ENCODE measurements around the gene PHACTR2.

Gene PHACTR2

DNA sequence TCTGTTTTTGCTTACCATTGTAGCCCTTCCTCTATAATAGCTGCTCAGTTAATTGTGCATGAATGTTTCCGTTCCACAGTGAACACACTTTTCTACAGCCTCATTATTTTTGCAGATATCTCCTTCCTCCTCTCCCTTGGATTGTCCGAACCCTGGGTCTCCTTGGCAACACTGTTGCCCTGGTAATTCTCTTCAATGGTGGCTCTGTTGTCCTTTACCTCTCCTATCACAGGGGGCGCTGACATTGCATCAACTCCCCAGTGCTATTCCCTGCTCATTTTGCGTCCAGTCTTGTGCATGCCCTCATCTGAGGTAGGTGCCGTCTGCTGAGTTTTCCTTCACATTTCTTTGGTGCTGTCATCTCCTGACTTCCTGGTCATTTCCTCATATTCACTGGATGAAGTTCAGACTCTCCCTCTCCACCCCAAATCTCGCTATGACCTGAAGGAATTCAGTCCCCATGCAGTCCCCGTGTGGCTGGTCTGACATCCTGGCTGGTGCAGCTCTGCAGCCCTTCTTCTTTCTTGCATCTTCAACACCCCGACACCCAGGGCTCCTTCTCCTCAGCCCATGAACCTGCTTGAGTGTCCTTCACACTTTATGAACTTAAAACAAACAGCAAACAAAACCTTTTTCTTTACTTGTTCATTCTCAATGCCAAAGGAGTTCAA lies 21.1 kb downstream of the PHACTR2 start:
- Mint-ChIP-seq H3K27me3 (no peaks in the 10 kb centered on the region), H3K9me3 (no peaks in the 10 kb centered on the region), H3K4me3 (no peak overlapping the region), H3K4me1 (peaks cover 4% of the 10 kb centered on the region), H3K27ac (no peak overlapping the region), H3K36me3 (no peaks in the 10 kb centered on the region)
- CTCF ChIA-PET, result interaction anchor here (0.5 kb wide), 1 partner anchor 240 kb away, joined by 3 read pairs; no protein-coding TSS in a partner anchor
- DNase-seq, result no peak

DNA sequence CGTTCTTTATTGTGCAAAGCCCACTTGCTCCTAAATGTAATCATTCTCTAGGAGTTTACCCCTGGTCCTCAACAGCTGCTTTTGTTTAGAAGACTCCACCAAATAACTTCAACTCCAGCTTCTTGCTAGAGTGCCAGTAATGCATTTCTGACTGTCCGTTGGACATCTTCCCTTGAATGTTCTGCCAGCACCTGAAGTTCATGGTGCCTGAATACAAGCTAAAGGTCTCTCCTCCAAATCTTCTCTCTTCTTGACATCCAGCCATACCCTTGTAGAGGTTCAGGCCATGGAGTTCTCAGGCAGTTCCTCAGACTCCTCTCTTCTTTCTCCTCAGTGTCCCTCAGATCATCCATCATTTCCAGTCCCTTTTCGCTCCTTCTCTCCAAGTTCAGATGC lies 21.7 kb downstream of the PHACTR2 start:
- Mint-ChIP-seq H3K4me1 (peaks cover 4% of the 10 kb centered on the region), H3K27me3 (no peaks in the 10 kb centered on the region), H3K4me3 (no peak overlapping the region), H3K27ac (no peak overlapping the region), H3K36me3 (no peaks in the 10 kb centered on the region), H3K9me3 (no peaks in the 10 kb centered on the region)
- CTCF ChIA-PET, result no interaction called here
- no peak for DNase-seq

GRCh38 chr6:143700684-143701348 lies 23.1 kb downstream of the PHACTR2 start:
- Mint-ChIP-seq H3K27ac (no peak overlapping the region), H3K36me3 (no peaks in the 10 kb centered on the region), H3K4me1 (no peaks in the 10 kb centered on the region), H3K4me3 (no peak overlapping the region), H3K9me3 (peaks cover 2% of the 10 kb centered on the region), H3K27me3 (no peaks in the 10 kb centered on the region)
- CTCF ChIA-PET, result no interaction called here
- no peak for DNase-seq

GRCh38 chr6:143701349-143702234 lies 23.8 kb downstream of the PHACTR2 start:
- H3K27me3 Mint-ChIP-seq, result no peaks in the 10 kb centered on the region

DNA sequence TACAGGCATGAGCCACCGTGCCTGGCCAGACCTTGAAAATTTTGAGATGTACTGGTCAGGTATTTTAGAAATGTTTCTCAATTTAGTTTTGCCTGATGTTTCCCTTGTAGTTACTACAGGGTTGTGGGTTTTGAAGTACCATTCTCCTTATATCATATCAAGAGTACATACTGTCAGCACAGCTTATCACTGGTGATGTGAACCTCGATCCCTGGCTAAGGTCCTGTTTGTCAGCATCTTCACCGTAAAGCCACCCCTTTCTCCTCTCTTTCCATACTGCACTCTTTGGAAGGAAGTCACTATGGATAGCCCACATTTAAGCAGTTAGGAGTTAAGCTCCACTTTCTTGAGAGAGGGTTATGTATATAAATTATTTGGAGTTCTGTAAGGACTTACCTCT lies 27.8 kb downstream of the PHACTR2 start:
- H3K4me1 Mint-ChIP-seq, result no peaks in the 10 kb centered on the region
- no peaks in the 10 kb centered on the region for H3K27me3 Mint-ChIP-seq
- H3K27ac Mint-ChIP-seq, result no peak overlapping the region
- no peak for DNase-seq
- CTCF ChIA-PET, result no interaction called here
- H3K4me3 Mint-ChIP-seq, result no peak overlapping the region
- H3K36me3 Mint-ChIP-seq, result no peaks in the 10 kb centered on the region
- H3K9me3 Mint-ChIP-seq, result peaks cover 2% of the 10 kb centered on the region

More at GRCh38 chr6:143701349-143702234, 23.8 kb downstream of the PHACTR2 start:
- H3K36me3 Mint-ChIP-seq, result no peaks in the 10 kb centered on the region
- no peaks in the 10 kb centered on the region for H3K4me1 Mint-ChIP-seq
- H3K27ac Mint-ChIP-seq, result no peak overlapping the region
- H3K9me3 Mint-ChIP-seq, result peaks cover 2% of the 10 kb centered on the region
- DNase-seq, result no peak
- CTCF ChIA-PET, result no interaction called here
- no peak overlapping the region for H3K4me3 Mint-ChIP-seq

DNA sequence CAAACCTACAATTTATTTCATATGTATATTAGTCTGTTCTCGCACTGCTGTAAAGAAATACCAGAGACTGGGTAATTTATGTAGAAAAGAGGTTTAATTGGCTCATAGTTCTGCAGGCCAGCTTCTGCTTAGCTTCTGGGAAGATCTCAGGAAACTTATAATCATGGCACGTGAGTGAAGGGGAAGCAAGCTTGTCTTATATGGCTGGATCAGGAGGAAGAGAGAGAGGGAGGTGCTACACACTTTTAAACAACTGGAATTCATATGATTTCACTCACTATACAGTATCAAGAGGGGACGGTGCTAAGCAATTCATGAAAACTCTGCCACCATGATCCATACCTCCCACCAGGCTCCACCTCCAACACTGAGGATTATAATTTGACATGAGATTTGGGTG lies 29.9 kb downstream of the PHACTR2 start:
- CTCF ChIA-PET, result no interaction called here

GRCh38 chr6:143708889-143709288 lies 31.1 kb downstream of the PHACTR2 start:
- H3K4me1 Mint-ChIP-seq, result no peaks in the 10 kb centered on the region
- CTCF ChIA-PET, result no interaction called here
- peaks cover 3% of the 10 kb centered on the region for H3K36me3 Mint-ChIP-seq
- H3K4me3 Mint-ChIP-seq, result no peak overlapping the region
- H3K27ac Mint-ChIP-seq, result no peak overlapping the region
- peaks cover 2% of the 10 kb centered on the region for H3K9me3 Mint-ChIP-seq
- no peaks in the 10 kb centered on the region for H3K27me3 Mint-ChIP-seq
- no peak for DNase-seq

More for the DNA sequence above, 29.9 kb downstream of the PHACTR2 start:
- Mint-ChIP-seq H3K9me3 (peaks cover 2% of the 10 kb centered on the region), H3K27me3 (no peaks in the 10 kb centered on the region), H3K27ac (no peak overlapping the region), H3K4me1 (no peaks in the 10 kb centered on the region), H3K36me3 (no peaks in the 10 kb centered on the region), H3K4me3 (no peak overlapping the region)
- DNase-seq, result no peak

DNA sequence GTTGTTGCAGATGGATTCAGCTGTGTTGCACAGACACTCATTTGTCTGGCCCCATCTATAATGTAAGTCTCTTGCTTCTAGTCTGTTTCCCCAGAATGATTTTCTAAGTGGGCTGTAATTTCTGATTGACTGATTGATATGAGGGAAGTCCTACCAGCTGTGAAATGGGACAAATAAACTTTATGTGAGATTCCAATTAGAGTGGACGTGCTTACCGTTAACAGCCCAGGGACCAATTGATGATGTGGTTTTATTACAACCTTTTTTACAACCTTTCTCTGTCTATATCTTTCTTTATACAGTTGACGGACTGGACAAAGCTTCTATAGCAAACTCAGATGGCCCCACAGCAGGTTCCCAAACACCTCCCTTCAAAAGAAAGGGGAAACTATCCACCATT lies 33.9 kb downstream of the PHACTR2 start:
- no peak overlapping the region for H3K4me3 Mint-ChIP-seq
- peaks cover 5% of the 10 kb centered on the region for H3K36me3 Mint-ChIP-seq
- DNase-seq, result no peak
- no peaks in the 10 kb centered on the region for H3K9me3 Mint-ChIP-seq
- CTCF ChIA-PET, result no interaction called here
- no peaks in the 10 kb centered on the region for H3K4me1 Mint-ChIP-seq
- no peaks in the 10 kb centered on the region for H3K27me3 Mint-ChIP-seq
- no peak overlapping the region for H3K27ac Mint-ChIP-seq

DNA sequence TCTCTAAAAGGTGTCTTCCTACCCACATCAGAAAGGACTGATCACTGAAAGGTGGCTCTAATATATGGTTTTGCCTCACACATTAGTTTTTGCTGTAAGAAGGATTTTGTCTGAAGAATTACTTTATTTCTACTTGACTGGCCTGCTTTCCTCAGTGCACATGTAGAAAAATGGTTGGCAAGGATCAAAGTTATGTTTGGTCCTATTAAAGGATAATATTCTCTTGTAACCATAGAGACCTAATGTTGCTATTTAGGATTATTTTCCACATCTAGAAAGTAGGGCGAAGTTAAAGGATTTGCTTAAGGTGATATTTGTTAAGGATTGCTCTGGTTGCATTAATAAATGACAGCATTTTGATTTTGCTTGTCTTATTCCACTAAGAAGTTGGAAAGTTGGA lies 40.7 kb downstream of the PHACTR2 start:
- Mint-ChIP-seq H3K36me3 (peaks cover 16% of the 10 kb centered on the region), H3K27me3 (no peaks in the 10 kb centered on the region), H3K4me3 (no peak overlapping the region), H3K27ac (no peak overlapping the region), H3K4me1 (no peaks in the 10 kb centered on the region), H3K9me3 (peaks cover 6% of the 10 kb centered on the region)
- DNase-seq, result no peak
- CTCF ChIA-PET, result no interaction called here

DNA sequence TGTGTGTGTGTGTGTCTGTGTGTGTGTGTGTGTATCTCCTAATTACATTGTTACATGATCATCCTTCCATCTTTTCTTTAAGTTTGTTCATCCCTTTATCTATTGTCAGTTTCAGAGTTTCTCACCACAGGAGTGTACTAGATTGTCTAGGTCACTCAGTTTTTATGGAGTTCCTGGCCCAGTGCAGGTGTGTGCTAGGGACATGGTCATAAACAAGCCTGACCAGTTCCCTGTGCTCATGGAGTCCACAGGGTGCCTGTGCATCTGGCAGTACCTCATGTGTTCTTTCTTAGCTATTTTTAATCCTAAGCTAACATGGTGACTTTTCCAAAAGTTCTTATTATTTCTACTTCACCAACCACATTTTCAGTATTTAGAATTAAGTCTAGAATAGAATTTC lies 43.9 kb downstream of the PHACTR2 start:
- Mint-ChIP-seq H3K9me3 (peaks cover 6% of the 10 kb centered on the region), H3K27ac (no peak overlapping the region), H3K4me3 (no peak overlapping the region), H3K4me1 (no peaks in the 10 kb centered on the region), H3K36me3 (peaks cover 22% of the 10 kb centered on the region), H3K27me3 (no peaks in the 10 kb centered on the region)
- DNase-seq, result no peak
- CTCF ChIA-PET, result no interaction called here

GRCh38 chr6:143724876-143725275 lies 47.1 kb downstream of the PHACTR2 start:
- DNase-seq, result no peak
- Mint-ChIP-seq H3K4me1 (no peaks in the 10 kb centered on the region), H3K27me3 (no peaks in the 10 kb centered on the region), H3K36me3 (peaks cover 25% of the 10 kb centered on the region), H3K9me3 (peaks cover 6% of the 10 kb centered on the region), H3K27ac (no peak overlapping the region), H3K4me3 (no peak overlapping the region)
- CTCF ChIA-PET, result no interaction called here

GRCh38 chr6:143726015-143726647 lies 48.4 kb downstream of the PHACTR2 start:
- CTCF ChIA-PET, result no interaction called here
- Mint-ChIP-seq H3K36me3 (peaks cover 25% of the 10 kb centered on the region), H3K27ac (no peak overlapping the region)

DNA sequence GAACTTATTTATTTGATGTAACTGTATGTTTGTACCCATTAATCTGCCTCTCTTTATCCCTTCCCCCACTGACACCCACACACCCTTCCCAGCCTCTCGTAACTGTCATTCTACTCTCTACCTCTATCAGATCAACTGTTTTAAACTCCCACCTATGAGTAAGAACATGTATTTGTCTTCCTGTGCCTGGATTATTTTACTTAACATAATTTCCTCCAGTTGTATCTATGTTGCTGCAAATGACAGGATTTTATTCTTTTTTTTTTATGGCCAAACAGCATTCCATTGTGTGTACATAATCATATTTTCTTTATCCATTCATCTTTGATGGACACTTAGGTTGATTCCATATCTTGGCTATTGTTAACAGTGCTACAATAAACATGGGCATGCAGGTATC lies 49.3 kb downstream of the PHACTR2 start:
- DNase-seq, result no peak
- peaks cover 25% of the 10 kb centered on the region for H3K36me3 Mint-ChIP-seq
- no peak overlapping the region for H3K4me3 Mint-ChIP-seq
- H3K27ac Mint-ChIP-seq, result no peak overlapping the region
- CTCF ChIA-PET, result no interaction called here
- no peaks in the 10 kb centered on the region for H3K27me3 Mint-ChIP-seq
- peaks cover 6% of the 10 kb centered on the region for H3K4me1 Mint-ChIP-seq
- H3K9me3 Mint-ChIP-seq, result peaks cover 6% of the 10 kb centered on the region

More at GRCh38 chr6:143726015-143726647, 48.4 kb downstream of the PHACTR2 start:
- H3K9me3 Mint-ChIP-seq, result peaks cover 6% of the 10 kb centered on the region
- no peak overlapping the region for H3K4me3 Mint-ChIP-seq
- H3K27me3 Mint-ChIP-seq, result no peaks in the 10 kb centered on the region
- no peaks in the 10 kb centered on the region for H3K4me1 Mint-ChIP-seq
- no peak for DNase-seq

DNA sequence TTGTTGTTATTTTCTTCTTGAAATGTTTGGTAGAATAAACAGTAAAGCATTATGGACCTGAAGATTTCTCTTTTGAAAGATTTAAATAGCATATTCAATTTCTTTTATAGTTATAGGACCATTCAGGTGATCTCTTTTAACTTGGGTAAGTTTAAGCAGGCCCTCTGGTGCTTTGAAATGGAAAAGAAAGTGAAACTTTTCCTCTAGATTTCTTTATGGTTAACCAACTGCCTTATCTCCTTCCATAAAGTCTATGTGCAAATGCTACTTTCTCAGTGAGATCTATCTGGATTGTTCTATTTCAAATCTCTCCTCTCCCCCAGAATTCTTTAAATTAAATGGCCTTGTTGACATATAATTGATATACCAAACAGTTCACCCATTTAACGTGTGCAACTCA lies 54.0 kb downstream of the PHACTR2 start:
- no peak overlapping the region for H3K27ac Mint-ChIP-seq
- CTCF ChIA-PET, result no interaction called here

More for the DNA sequence above, 54.0 kb downstream of the PHACTR2 start:
- H3K36me3 Mint-ChIP-seq, result peaks cover 5% of the 10 kb centered on the region
- H3K9me3 Mint-ChIP-seq, result no peaks in the 10 kb centered on the region
- DNase-seq, result no peak
- no peak overlapping the region for H3K4me3 Mint-ChIP-seq
- no peaks in the 10 kb centered on the region for H3K27me3 Mint-ChIP-seq
- peaks cover 20% of the 10 kb centered on the region for H3K4me1 Mint-ChIP-seq
